ENCODE data around the gene HAPLN1. TPM values are rescaled to one million over a fixed set of nuclear protein-coding genes. Genes with fewer than 3 reads are reported as not detected.

HAPLN1 gene
- total RNA-seq, 2 experiments from 2014 or later: not detected

- DNase-seq (no peak), ATAC-seq (no peak)
- CTCF ChIA-PET: no interaction called here
- no peak for TF ChIP-seq CTCF (IDR thresholded peaks at IDR 0.05)
- no peak overlapping the region for H3K4me3 Mint-ChIP-seq
- no peak overlapping the region for H3K27ac Mint-ChIP-seq
- no peaks in the 10 kb centered on the region for H3K4me1 Mint-ChIP-seq (ENCODE audit: low read depth)
- H3K9me3 Mint-ChIP-seq: peaks cover 2% of the 10 kb centered on the region
- POLR2A ChIA-PET: interaction anchor here (0.6 kb wide), 1 partner anchor 35 kb away, joined by 3 read pairs; no protein-coding TSS in a partner anchor
- intact Hi-C loops (cut with micrococcal nuclease): no loop called here
- no peaks in the 10 kb centered on the region for H3K36me3 Mint-ChIP-seq (ENCODE audit: low read depth)
- peaks cover 9% of the 10 kb centered on the region for H3K27me3 Mint-ChIP-seq
These were observed 105.8 kb downstream of the HAPLN1 start for GRCh38 chr5:83614841-83615240.

GRCh38 chr5:83608122-83608521 is 112.5 kb downstream of the HAPLN1 start:
- DNase-seq (no peak), ATAC-seq (no peak)
- H3K4me3 Mint-ChIP-seq: no peak overlapping the region
- H3K27me3 Mint-ChIP-seq: peaks cover 12% of the 10 kb centered on the region
- H3K4me1 Mint-ChIP-seq (ENCODE audit: low read depth): no peaks in the 10 kb centered on the region
- H3K9me3 Mint-ChIP-seq: no peaks in the 10 kb centered on the region
- TF ChIP-seq CTCF (IDR thresholded peaks at IDR 0.05): peak; percentile 21
- CTCF ChIA-PET: interaction anchor here (1.1 to 1.2 kb wide), 3 partner anchors 8 to 177 kb away, joined by 3 read pairs; no protein-coding TSS in a partner anchor
- H3K36me3 Mint-ChIP-seq (ENCODE audit: low read depth): no peaks in the 10 kb centered on the region
- POLR2A ChIA-PET: no interaction called here
- intact Hi-C loops (cut with micrococcal nuclease): no loop called here
- H3K27ac Mint-ChIP-seq: no peak overlapping the region

- no peak for ATAC-seq
- Mint-ChIP-seq H3K9me3 (no peaks in the 10 kb centered on the region), H3K27ac (no peak overlapping the region), H3K4me3 (no peak overlapping the region), H3K36me3 (ENCODE audit: low read depth) (no peaks in the 10 kb centered on the region), H3K4me1 (ENCODE audit: low read depth) (no peaks in the 10 kb centered on the region), H3K27me3 (no peaks in the 10 kb centered on the region)
- ChIA-PET CTCF (no interaction called here), POLR2A (no interaction called here)
- TF ChIP-seq CTCF (IDR thresholded peaks at IDR 0.05): no peak
- intact Hi-C loops (cut with micrococcal nuclease): no loop called here
- DNase-seq: no peak
These were observed 125.4 kb downstream of the HAPLN1 start for GRCh38 chr5:83595217-83595616.

GRCh38 chr5:83590966-83591365 is 129.7 kb downstream of the HAPLN1 start:
- ChIA-PET POLR2A (no interaction called here), CTCF (no interaction called here)
- H3K27me3 Mint-ChIP-seq: no peaks in the 10 kb centered on the region
- no peaks in the 10 kb centered on the region for H3K36me3 Mint-ChIP-seq (ENCODE audit: low read depth)
- DNase-seq (no peak), ATAC-seq (no peak)
- no peaks in the 10 kb centered on the region for H3K9me3 Mint-ChIP-seq
- intact Hi-C loops (cut with micrococcal nuclease): no loop called here
- H3K4me3 Mint-ChIP-seq: no peak overlapping the region
- TF ChIP-seq CTCF (IDR thresholded peaks at IDR 0.05): no peak
- no peaks in the 10 kb centered on the region for H3K4me1 Mint-ChIP-seq (ENCODE audit: low read depth)
- no peak overlapping the region for H3K27ac Mint-ChIP-seq

GRCh38 chr5:83589786-83590185 is 130.9 kb downstream of the HAPLN1 start:
- H3K9me3 Mint-ChIP-seq: no peaks in the 10 kb centered on the region
- no peaks in the 10 kb centered on the region for H3K36me3 Mint-ChIP-seq (ENCODE audit: low read depth)
- H3K27me3 Mint-ChIP-seq: no peaks in the 10 kb centered on the region
- no peaks in the 10 kb centered on the region for H3K4me1 Mint-ChIP-seq (ENCODE audit: low read depth)
- ChIA-PET CTCF (no interaction called here), POLR2A (no interaction called here)
- intact Hi-C loops (cut with micrococcal nuclease): no loop called here
- ATAC-seq (no peak), DNase-seq (no peak)
- H3K4me3 Mint-ChIP-seq: no peak overlapping the region
- no peak for TF ChIP-seq CTCF (IDR thresholded peaks at IDR 0.05)
- H3K27ac Mint-ChIP-seq: no peak overlapping the region

Other genes with a start within 250 kb of the HAPLN1 start
- not detected for gene VCAN, start 249.1 kb downstream of the HAPLN1 start, total RNA-seq

All from activated CD8-positive, alpha-beta T cell treated with anti-CD3 and anti-CD28 coated beads for 36 hours (primary cell).